HFFc6 (cell line): ENCODE measurements around the gene SLCO3A1. TPM values are rescaled to one million over a fixed set of nuclear protein-coding genes. Genes with fewer than 3 reads are reported as not detected.

Source experiments
- DNase-seq: peaks from one replicate; pipeline ENCODE4 v3.0.0-alpha.2; 2018
- H3K27ac Mint-ChIP-seq: 2 replicates; pipeline ENCODE4 v1.8.0; 2020; ENCODE audit warnings: mild to moderate bottlenecking, mixed read lengths
- H3K27me3 Mint-ChIP-seq: 2 replicates; pipeline ENCODE4 v1.8.0; 2021; ENCODE audit warnings: mild to moderate bottlenecking, moderate library complexity, mixed read lengths; ENCODE audit not compliant: insufficient read depth
- H3K36me3 Mint-ChIP-seq: 2 replicates; pipeline ENCODE4 v1.8.0; 2021; ENCODE audit warnings: low read depth, mixed read lengths
- H3K4me1 Mint-ChIP-seq: 2 replicates; pipeline ENCODE4 v1.8.0; 2020; ENCODE audit warnings: low read depth, mixed read lengths
- H3K4me3 Mint-ChIP-seq: 2 replicates; pipeline ENCODE4 v1.8.0; 2020; ENCODE audit warnings: mild to moderate bottlenecking, moderate library complexity, mixed read lengths
- H3K9me3 Mint-ChIP-seq: 2 replicates; pipeline ENCODE4 v1.8.0; 2020; ENCODE audit warnings: mild to moderate bottlenecking, mixed read lengths
- total RNA-seq, 6 experiments: library from RNA; stranded (reverse); fragmentation: NEBNext Ultra II Directional; extraction: Animal tissue kit (Norgen Biotek cat#: 25700); gene quantifications; 2 replicates in 1 of 6; 3 replicates in 5 of 6; pipeline ENCODE4 v1.2.3, GENCODE V29; 2021
- TF ChIP-seq, protein P1 (sequence below): fragments of 200-600 bp; sonication (generic); IDR thresholded peaks from 2 replicates; pipeline ENCODE4 v1.5.0; 2021; ENCODE audit warnings: antibody characterized with exemption, mild to moderate bottlenecking

SLCO3A1 gene
- total RNA-seq, 6 experiments from 2014 or later: 5.7 to 19.4 (median 14.4) TPM

DNA sequence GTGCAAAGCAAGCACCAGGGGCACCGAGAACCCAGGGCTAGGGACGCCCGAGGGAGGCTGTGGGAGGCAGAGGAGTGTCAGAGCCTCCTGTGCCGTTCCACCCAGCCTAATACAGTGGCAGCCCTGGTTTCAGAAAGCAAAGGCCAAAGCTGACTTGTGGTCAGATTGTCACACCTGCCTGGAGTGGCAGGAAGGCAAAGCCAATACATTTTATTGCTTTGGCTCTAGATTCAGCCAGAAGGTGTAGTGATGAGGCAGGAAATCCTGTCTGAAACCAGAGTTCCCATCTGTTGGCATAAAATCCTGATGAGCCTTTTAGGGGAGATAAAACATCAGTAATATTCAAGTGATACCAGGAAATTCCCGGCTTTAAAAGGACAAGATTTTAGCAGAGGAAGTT is 168.3 kb downstream of the SLCO3A1 start:
- Mint-ChIP-seq H3K27me3 (peaks cover 5% of the 10 kb centered on the region), H3K36me3 (no peaks in the 10 kb centered on the region), H3K4me1 (no peaks in the 10 kb centered on the region), H3K27ac (no peak overlapping the region), H3K9me3 (peaks cover 8% of the 10 kb centered on the region), H3K4me3 (no peak overlapping the region)
- DNase-seq: no peak
- TF ChIP-seq, protein P1, sequence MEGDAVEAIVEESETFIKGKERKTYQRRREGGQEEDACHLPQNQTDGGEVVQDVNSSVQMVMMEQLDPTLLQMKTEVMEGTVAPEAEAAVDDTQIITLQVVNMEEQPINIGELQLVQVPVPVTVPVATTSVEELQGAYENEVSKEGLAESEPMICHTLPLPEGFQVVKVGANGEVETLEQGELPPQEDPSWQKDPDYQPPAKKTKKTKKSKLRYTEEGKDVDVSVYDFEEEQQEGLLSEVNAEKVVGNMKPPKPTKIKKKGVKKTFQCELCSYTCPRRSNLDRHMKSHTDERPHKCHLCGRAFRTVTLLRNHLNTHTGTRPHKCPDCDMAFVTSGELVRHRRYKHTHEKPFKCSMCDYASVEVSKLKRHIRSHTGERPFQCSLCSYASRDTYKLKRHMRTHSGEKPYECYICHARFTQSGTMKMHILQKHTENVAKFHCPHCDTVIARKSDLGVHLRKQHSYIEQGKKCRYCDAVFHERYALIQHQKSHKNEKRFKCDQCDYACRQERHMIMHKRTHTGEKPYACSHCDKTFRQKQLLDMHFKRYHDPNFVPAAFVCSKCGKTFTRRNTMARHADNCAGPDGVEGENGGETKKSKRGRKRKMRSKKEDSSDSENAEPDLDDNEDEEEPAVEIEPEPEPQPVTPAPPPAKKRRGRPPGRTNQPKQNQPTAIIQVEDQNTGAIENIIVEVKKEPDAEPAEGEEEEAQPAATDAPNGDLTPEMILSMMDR: no peak

DNA sequence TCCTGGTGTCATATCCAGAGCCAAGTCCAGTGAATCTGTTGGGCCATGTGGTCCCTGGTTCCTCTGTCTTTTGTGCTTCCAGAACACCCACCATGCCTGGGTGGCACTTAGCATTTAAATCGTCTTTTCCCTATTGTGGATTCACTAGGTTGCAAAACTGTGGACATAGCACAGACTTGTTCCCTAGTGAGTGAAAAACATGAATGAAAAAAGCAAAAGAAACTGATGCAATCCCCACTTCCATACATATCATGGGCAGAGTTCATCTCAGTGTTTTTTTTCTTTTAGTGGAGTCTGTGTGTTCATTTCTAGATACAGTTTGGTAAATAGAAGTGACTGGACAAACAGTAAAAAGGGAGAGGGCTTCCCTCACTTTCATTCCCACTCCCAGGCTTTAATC is 170.5 kb downstream of the SLCO3A1 start:
- TF ChIP-seq, protein P1: no peak
- DNase-seq: no peak
- peaks cover 5% of the 10 kb centered on the region for H3K27me3 Mint-ChIP-seq
- no peak overlapping the region for H3K4me3 Mint-ChIP-seq
- H3K27ac Mint-ChIP-seq: no peak overlapping the region
- H3K36me3 Mint-ChIP-seq: no peaks in the 10 kb centered on the region
- peaks cover 10% of the 10 kb centered on the region for H3K4me1 Mint-ChIP-seq
- no peaks in the 10 kb centered on the region; the same call in 1 of the 2 replicates for H3K9me3 Mint-ChIP-seq

DNA sequence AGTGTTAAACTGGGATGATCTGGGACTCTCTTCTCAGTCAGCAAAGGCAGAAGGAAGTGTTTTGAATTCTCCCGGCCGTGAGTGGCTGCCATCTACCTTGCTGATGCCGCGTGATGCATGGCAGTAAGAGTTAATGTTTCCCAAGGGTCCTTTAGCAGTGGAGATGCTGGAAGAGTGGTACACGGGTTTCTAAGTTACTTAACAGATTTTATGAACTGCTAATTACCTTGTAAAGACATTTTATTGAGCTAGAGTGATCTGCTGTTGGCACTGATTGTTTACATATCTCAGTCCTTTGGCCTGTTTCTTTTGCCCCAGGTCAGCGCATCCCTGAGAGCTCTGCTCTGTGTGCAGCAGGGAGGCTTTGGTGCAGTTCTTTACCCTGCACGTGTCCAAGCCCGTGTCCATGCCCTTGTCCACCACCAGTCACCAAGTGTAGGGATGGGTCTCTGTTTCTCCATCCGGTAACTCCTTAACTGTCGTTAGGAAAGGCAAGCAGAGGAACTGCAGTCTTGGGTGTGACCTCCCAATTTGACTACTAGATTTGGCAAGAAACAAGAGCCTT is 172.3 kb downstream of the SLCO3A1 start:
- Mint-ChIP-seq H3K4me3 (no peak overlapping the region), H3K9me3 (no peaks in the 10 kb centered on the region), H3K4me1 (peaks cover 13% of the 10 kb centered on the region), H3K27ac (no peak overlapping the region), H3K27me3 (peaks cover 8% of the 10 kb centered on the region), H3K36me3 (no peaks in the 10 kb centered on the region)
- DNase-seq: no peak
- TF ChIP-seq, protein P1: no peak

- peaks cover 15% of the 10 kb centered on the region for H3K4me1 Mint-ChIP-seq
- TF ChIP-seq, protein P1: no peak
- DNase-seq: no peak
- H3K4me3 Mint-ChIP-seq: no peak overlapping the region
- no peaks in the 10 kb centered on the region for H3K36me3 Mint-ChIP-seq
- peaks cover 7% of the 10 kb centered on the region; the same call in 1 of the 2 replicates for H3K9me3 Mint-ChIP-seq
- H3K27me3 Mint-ChIP-seq: peaks cover 5% of the 10 kb centered on the region
- no peak overlapping the region for H3K27ac Mint-ChIP-seq
Observed at GRCh38 chr15:92028389-92028724, 174.8 kb downstream of the SLCO3A1 start.

DNA sequence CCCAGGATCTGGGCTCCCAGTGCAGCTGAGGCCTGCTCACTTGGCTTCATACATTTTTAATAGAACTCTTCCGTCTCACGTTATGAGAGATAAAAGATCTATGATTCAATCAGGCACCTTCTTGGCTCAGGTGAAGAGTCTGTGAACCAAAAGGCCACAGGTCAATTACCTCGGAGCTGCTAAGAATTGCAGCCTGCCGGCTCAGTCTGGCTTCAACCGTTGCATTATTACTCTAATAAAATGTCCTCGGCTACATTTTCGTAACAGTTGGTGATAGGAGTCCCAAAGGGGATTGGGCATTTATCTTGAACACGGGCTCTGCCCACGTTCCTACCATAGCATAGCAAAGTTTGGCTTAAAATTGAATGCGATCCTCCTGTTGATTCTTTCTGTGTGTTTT is 176.3 kb downstream of the SLCO3A1 start:
- H3K9me3 Mint-ChIP-seq: peaks cover 7% of the 10 kb centered on the region
- H3K27me3 Mint-ChIP-seq: peaks cover 5% of the 10 kb centered on the region
- H3K4me3 Mint-ChIP-seq: no peak overlapping the region
- no peak for DNase-seq
- TF ChIP-seq, protein P1: no peak
- H3K27ac Mint-ChIP-seq: no peak overlapping the region
- no peaks in the 10 kb centered on the region for H3K36me3 Mint-ChIP-seq
- peaks cover 26% of the 10 kb centered on the region for H3K4me1 Mint-ChIP-seq

- peaks cover 10% of the 10 kb centered on the region for H3K9me3 Mint-ChIP-seq
- peaks cover 23% of the 10 kb centered on the region for H3K4me1 Mint-ChIP-seq
- DNase-seq: no peak
- TF ChIP-seq, protein P1: no peak
- H3K4me3 Mint-ChIP-seq: no peak overlapping the region; the same call in 1 of the 2 replicates
- peaks cover 3% of the 10 kb centered on the region; the same call in 1 of the 2 replicates for H3K27me3 Mint-ChIP-seq
- no peaks in the 10 kb centered on the region for H3K36me3 Mint-ChIP-seq
- H3K27ac Mint-ChIP-seq: no peak overlapping the region
Observed at GRCh38 chr15:92033314-92033713, 179.8 kb downstream of the SLCO3A1 start.
